Testis (tissue), 3 donors: ENCODE results near the gene TMCC3. TPM values are rescaled to one million over a fixed set of nuclear protein-coding genes. Genes with fewer than 3 reads are reported as not detected.
"Not testable (repeated sequence)": the region's sequence is repeated elsewhere in the genome, so short reads cannot be mapped to it uniquely, and the experiment has no call there.

Experiments
- DNase-seq: peaks from one replicate; pipeline ENCODE4 v3.0.0-alpha.2; 2019
- H3K27ac ChIP-seq, 2 donors: fragments of 200-600 bp; sonication (generic); one replicate each; pipeline ENCODE4 v1.5.1; 2019
- H3K27me3 ChIP-seq: fragments of 200-600 bp; sonication (generic); one replicate; pipeline ENCODE4 v1.5.1; 2019
- H3K36me3 ChIP-seq: fragments of 200-600 bp; sonication (generic); one replicate; pipeline ENCODE4 v1.5.1; 2017; ENCODE audit warnings: low read depth; ENCODE audit errors: missing control alignments
- H3K4me1 ChIP-seq: fragments of 200-600 bp; sonication (generic); one replicate; pipeline ENCODE4 v1.5.1; 2019
- H3K4me3 ChIP-seq, 2 donors: fragments of 200-600 bp; sonication (generic); one replicate each; pipeline ENCODE4 v1.5.1; 2017 to 2019
- H3K9me3 ChIP-seq: fragments of 200-600 bp; sonication (generic); one replicate; pipeline ENCODE4 v1.5.1; 2017
- CTCF ChIP-seq, 3 experiments: fragments of 450-650 bp in 2 of 3; fragments of 200-600 bp in 1 of 3; sonication (generic) in 1 of 3; IDR thresholded peaks; one replicate each; pipeline ENCODE4 v1.5.1; 2016 to 2019; ENCODE audit warnings: antibody characterized with exemption in 3 of 3, mild to moderate bottlenecking in 2 of 3, moderate library complexity in 1 of 3
- POLR2A ChIP-seq: fragments of 450-650 bp; IDR thresholded peaks from one replicate; pipeline ENCODE4 v1.6.1; 2017; ENCODE audit warnings: antibody characterized with exemption, mild to moderate bottlenecking, moderate library complexity
- WGBS, 2 donors: methylation state at CpG; one replicate each; pipeline ENCODE4 v1.1.5; 2018; 5-methylcytosine and 5-hydroxymethylcytosine counted together
- intact Hi-C: fragments of 100-400 bp; cut with DNase I; formaldehyde crosslinking; loops from one replicate; pipeline ENCODE4 v1.15.1; 2023; ENCODE audit warnings: low total_unique reads
- polyA plus RNA-seq: library from polyadenylated mRNA; stranded (reverse); fragments of 350-450 nt; fragmentation: Illumina TruSeq; extraction: RNeasy Lipid Tissue Mini Kit (QIAGEN cat#74804); gene quantifications from one replicate; pipeline ENCODE4 v1.2.3, GENCODE V29; 2014; ENCODE audit warnings: low read depth, low replicate concordance; ENCODE audit not compliant: insufficient read depth
- total RNA-seq, 2 donors: library from RNA; depleted of rRNA; stranded (reverse); fragments of >200 nt; gene quantifications; one replicate each; pipeline ENCODE4 v1.2.3, GENCODE V29; 2016

TMCC3 gene
- total and polyA plus RNA-seq, 3 donors from 2014 or later, result 3.4 to 6.4 (median 5.1) TPM

GRCh38 chr12:94694732-94695131 lies 44.4 kb upstream of the TMCC3 start:
- no peak for DNase-seq

GRCh38 chr12:94692826-94693225 lies 42.5 kb upstream of the TMCC3 start:
- H3K9me3 ChIP-seq, H3K4me3 ChIP-seq, H3K27me3 ChIP-seq, intact Hi-C loops, H3K36me3 ChIP-seq, H3K27ac ChIP-seq, H3K4me1 ChIP-seq, DNase-seq: not testable (repeated sequence)
- WGBS, 2 donors, result 87 to 94% methylated on average over 7 of the region's 7 CpGs

More at GRCh38 chr12:94694732-94695131, 44.4 kb upstream of the TMCC3 start:
- no peak for TF ChIP-seq CTCF (IDR thresholded peaks at IDR 0.05)
- TF ChIP-seq POLR2A, result no peak
- 94 to 96% methylated on average over 11 of the region's 11 CpGs for WGBS, 2 donors
- Histone ChIP-seq H3K4me1 (peaks cover 1% of the 10 kb centered on the region), H3K36me3 (no peaks in the 10 kb centered on the region), H3K27ac (no peak overlapping the region), H3K9me3 (no peaks in the 10 kb centered on the region), H3K27me3 (no peaks in the 10 kb centered on the region), H3K4me3 (no peak overlapping the region)
- intact Hi-C loops, result no loop called here

GRCh38 chr12:94690198-94690771 lies 39.9 kb upstream of the TMCC3 start:
- Histone ChIP-seq H3K27me3 (no peaks in the 10 kb centered on the region), H3K4me1 (peaks cover 5% of the 10 kb centered on the region), H3K9me3 (no peaks in the 10 kb centered on the region), H3K27ac (peak overlapping the region in 1 of 2 donors; percentile 60), H3K36me3 (no peaks in the 10 kb centered on the region), H3K4me3 (no peak overlapping the region)
- no peak for DNase-seq
- TF ChIP-seq POLR2A, result no peak
- intact Hi-C loops, result no loop called here
- 39 to 54% methylated on average over 5 of the region's 5 CpGs for WGBS, 2 donors

- TF ChIP-seq POLR2A, result no peak
- TF ChIP-seq CTCF (IDR thresholded peaks at IDR 0.05), result no peak
- H3K27ac ChIP-seq, result peak overlapping the region; percentile 29 to 60
- H3K9me3 ChIP-seq, result no peaks in the 10 kb centered on the region
- 37 to 39% methylated on average over 9 of the region's 9 CpGs for WGBS, 2 donors
- H3K27me3 ChIP-seq, result no peaks in the 10 kb centered on the region
- peaks cover 5% of the 10 kb centered on the region for H3K4me1 ChIP-seq
- no peak overlapping the region for H3K4me3 ChIP-seq
- intact Hi-C loops, result no loop called here
- peak; percentile 23 for DNase-seq
- no peaks in the 10 kb centered on the region for H3K36me3 ChIP-seq
These were observed 39.3 kb upstream of the TMCC3 start for GRCh38 chr12:94689646-94690036.

- whole genome bisulfite sequencing, 2 donors, result 51 to 63% methylated on average over 7 of the region's 7 CpGs
- H3K4me3 ChIP-seq, result no peak overlapping the region
These were observed 38.8 kb upstream of the TMCC3 start for GRCh38 chr12:94689002-94689645.

More at GRCh38 chr12:94689002-94689645, 38.8 kb upstream of the TMCC3 start:
- Histone ChIP-seq H3K27ac (peak overlapping the region; percentile 29 to 60), H3K27me3 (no peaks in the 10 kb centered on the region), H3K4me1 (peaks cover 5% of the 10 kb centered on the region), H3K36me3 (no peaks in the 10 kb centered on the region), H3K9me3 (no peaks in the 10 kb centered on the region)
- intact Hi-C loops, result no loop called here
- DNase-seq, result no peak
- TF ChIP-seq CTCF (IDR thresholded peaks at IDR 0.05) (no peak), POLR2A (no peak)
